DOHH2 (cell line): ENCODE results near the gene ACER1.
A peak's percentile ranks its signal among the peaks of the same experiment; 100 is the strongest.

Experiments used
- H3F3A ChIP-seq: fragments of 200-600 bp; sonication (generic), shearing (Covaris generic); 2 replicates; pipeline ENCODE4 v1.6.0; 2016; ENCODE audit warnings: antibody characterized with exemption, mild to moderate bottlenecking; ENCODE audit not compliant: control insufficient read depth, insufficient read depth
- H3K27ac ChIP-seq: fragments of 200-600 bp; sonication (generic); 2 replicates; pipeline ENCODE4 v1.5.1; 2014; ENCODE audit warnings: low read depth, mild to moderate bottlenecking, low read length, moderate library complexity
- H3K27me3 ChIP-seq: fragments of 200-600 bp; sonication (generic); 2 replicates; pipeline ENCODE4 v1.6.1; 2014; ENCODE audit warnings: mild to moderate bottlenecking, low read length, mixed read lengths; ENCODE audit not compliant: control insufficient read depth
- H3K36me3 ChIP-seq: fragments of 200-600 bp; sonication (generic); 2 replicates; pipeline ENCODE4 v1.6.1; 2014; ENCODE audit warnings: mild to moderate bottlenecking, low read length, moderate library complexity, mixed read lengths; ENCODE audit not compliant: control insufficient read depth
- H3K4me1 ChIP-seq: fragments of 200-600 bp; sonication (generic); 2 replicates; pipeline ENCODE4 v1.6.1; 2014; ENCODE audit warnings: mild to moderate bottlenecking, low read length, mixed read lengths; ENCODE audit not compliant: control insufficient read depth
- H3K4me2 ChIP-seq: fragments of 200-600 bp; sonication (generic); 2 replicates; pipeline ENCODE4 v1.6.0; 2014; ENCODE audit warnings: mild to moderate bottlenecking, low read length, moderate library complexity
- H3K4me3 ChIP-seq: fragments of 200-600 bp; sonication (generic); 2 replicates; pipeline ENCODE4 v1.5.1; 2014; ENCODE audit warnings: mild to moderate bottlenecking, low read length, mixed read lengths
- H3K79me2 ChIP-seq: fragments of 200-600 bp; sonication (generic); 2 replicates; pipeline ENCODE4 v1.6.1; 2014; ENCODE audit warnings: mild to moderate bottlenecking, low read length, mixed read lengths; ENCODE audit not compliant: control insufficient read depth
- H3K9me2 ChIP-seq: fragments of 200-600 bp; sonication (generic); replicated peaks from 2 replicates; pipeline ENCODE4 v1.6.1; 2014; ENCODE audit warnings: mild to moderate bottlenecking, low read length, mixed read lengths; ENCODE audit not compliant: control insufficient read depth
- H3K9me3 ChIP-seq: fragments of 200-600 bp; sonication (generic); 2 replicates; pipeline ENCODE4 v1.6.1; 2014; ENCODE audit warnings: antibody characterized with exemption, low read length, mixed read lengths; ENCODE audit not compliant: control insufficient read depth, insufficient read depth
- H4K20me1 ChIP-seq: fragments of 200-600 bp; sonication (generic); 2 replicates; pipeline ENCODE4 v1.6.0; 2014; ENCODE audit warnings: low read depth, mild to moderate bottlenecking, antibody characterized with exemption, low read length, moderate library complexity; ENCODE audit not compliant: control insufficient read depth, insufficient read depth
- CTCF ChIP-seq: fragments of 200-600 bp; sonication (generic); IDR thresholded peaks from one replicate; pipeline ENCODE4 v1.5.1; 2014; ENCODE audit warnings: antibody characterized with exemption, mild to moderate bottlenecking, low read depth, low read length; ENCODE audit not compliant: poor library complexity, severe bottlenecking
- EZH2phosphoT487 ChIP-seq: fragments of 200-600 bp; sonication (generic); IDR thresholded peaks from 2 replicates; pipeline ENCODE4 v1.6.1; 2017; ENCODE audit warnings: borderline replicate concordance, mild to moderate bottlenecking, antibody characterized with exemption, low read length, moderate library complexity, mixed read lengths

Gene ACER1

GRCh38 chr19:6340493-6341201 lies 7.2 kb upstream of the ACER1 start:
- TF ChIP-seq EZH2phosphoT487 (no peak), CTCF (peak; percentile 25)

GRCh38 chr19:6334490-6335285 lies 1.3 kb upstream of the ACER1 start:
- no peaks in the 10 kb centered on the region for H3F3A ChIP-seq
- no peaks in the 10 kb centered on the region for H3K79me2 ChIP-seq
- no peaks in the 10 kb centered on the region for H3K9me3 ChIP-seq
- TF ChIP-seq CTCF (no peak), EZH2phosphoT487 (no peak)
- H3K4me3 ChIP-seq = no peak overlapping the region
- H3K9me2 ChIP-seq = no peaks in the 10 kb centered on the region
- H3K4me2 ChIP-seq = no peak overlapping the region
- no peaks in the 10 kb centered on the region for H3K4me1 ChIP-seq
- no peaks in the 10 kb centered on the region for H3K27me3 ChIP-seq
- no peaks in the 10 kb centered on the region for H3K36me3 ChIP-seq
- H3K27ac ChIP-seq = no peak overlapping the region
- no peaks in the 10 kb centered on the region for H4K20me1 ChIP-seq

More at GRCh38 chr19:6340493-6341201, 7.2 kb upstream of the ACER1 start:
- Histone ChIP-seq H3K4me3 (no peak overlapping the region), H3K9me3 (peaks cover 7% of the 10 kb centered on the region; the same call in 1 of the 2 replicates), H3K4me2 (no peak overlapping the region), H3K27ac (no peak overlapping the region), H3K36me3 (no peaks in the 10 kb centered on the region), H3K79me2 (no peaks in the 10 kb centered on the region), H4K20me1 (no peaks in the 10 kb centered on the region), H3F3A (no peaks in the 10 kb centered on the region), H3K4me1 (no peaks in the 10 kb centered on the region), H3K27me3 (no peaks in the 10 kb centered on the region), H3K9me2 (no peaks in the 10 kb centered on the region)

GRCh38 chr19:6326815-6327214 lies 6.6 kb downstream of the ACER1 start:
- Histone ChIP-seq H3K9me3 (no peaks in the 10 kb centered on the region), H3K4me3 (no peak overlapping the region), H4K20me1 (no peaks in the 10 kb centered on the region), H3F3A (no peaks in the 10 kb centered on the region), H3K36me3 (no peaks in the 10 kb centered on the region), H3K9me2 (no peaks in the 10 kb centered on the region), H3K4me2 (no peak overlapping the region), H3K27me3 (no peaks in the 10 kb centered on the region), H3K4me1 (no peaks in the 10 kb centered on the region), H3K27ac (no peak overlapping the region), H3K79me2 (no peaks in the 10 kb centered on the region)
- no peak for TF ChIP-seq EZH2phosphoT487

GRCh38 chr19:6325614-6326013 lies 7.8 kb downstream of the ACER1 start:
- Histone ChIP-seq H3F3A (no peaks in the 10 kb centered on the region), H3K9me2 (no peaks in the 10 kb centered on the region), H3K36me3 (no peaks in the 10 kb centered on the region), H3K4me3 (no peak overlapping the region), H3K27me3 (no peaks in the 10 kb centered on the region), H3K79me2 (no peaks in the 10 kb centered on the region), H3K4me1 (no peaks in the 10 kb centered on the region), H3K9me3 (no peaks in the 10 kb centered on the region), H4K20me1 (no peaks in the 10 kb centered on the region), H3K4me2 (no peak overlapping the region), H3K27ac (no peak overlapping the region)
- TF ChIP-seq EZH2phosphoT487 (no peak), CTCF (no peak)
